Activated naive CD8-positive, alpha-beta T cell treated with anti-CD3 and anti-CD28 coated beads, Interleukin-2, amount 50 U/mL, for 16 hours (primary cell): ENCODE measurements around the gene MZT1.

ENCODE experiments used
- DNase-seq: peaks from one replicate; pipeline ENCODE4 v3.0.0-alpha.2; 2020; ENCODE audit warnings: low read depth, low spot score

MZT1 gene

GRCh38 chr13:72680353-72680752 is 47.1 kb downstream of the MZT1 start:
- DNase-seq = no peak

DNA sequence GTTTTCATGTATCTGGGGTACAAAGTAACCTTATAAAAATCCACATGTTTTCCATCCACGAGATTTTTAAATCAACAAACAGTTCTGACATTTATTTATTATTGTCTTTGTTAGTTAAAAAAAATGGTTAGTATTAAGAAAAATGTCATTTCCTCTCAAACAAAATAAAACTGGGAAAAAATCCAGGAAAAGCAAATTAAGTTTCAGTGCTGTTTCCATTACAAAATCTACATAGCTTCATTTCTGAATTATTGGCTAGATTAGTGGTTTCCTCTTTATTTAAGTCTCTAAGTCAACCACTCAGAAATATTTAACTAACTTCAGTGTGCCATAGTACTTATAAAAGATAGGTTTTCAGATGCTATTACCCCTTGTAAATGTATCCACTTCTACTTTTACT is 49.1 kb downstream of the MZT1 start:
- DNase-seq = no peak

- no peak for DNase-seq
Observed at GRCh38 chr13:72677431-72677830, 50.0 kb downstream of the MZT1 start.

DNA sequence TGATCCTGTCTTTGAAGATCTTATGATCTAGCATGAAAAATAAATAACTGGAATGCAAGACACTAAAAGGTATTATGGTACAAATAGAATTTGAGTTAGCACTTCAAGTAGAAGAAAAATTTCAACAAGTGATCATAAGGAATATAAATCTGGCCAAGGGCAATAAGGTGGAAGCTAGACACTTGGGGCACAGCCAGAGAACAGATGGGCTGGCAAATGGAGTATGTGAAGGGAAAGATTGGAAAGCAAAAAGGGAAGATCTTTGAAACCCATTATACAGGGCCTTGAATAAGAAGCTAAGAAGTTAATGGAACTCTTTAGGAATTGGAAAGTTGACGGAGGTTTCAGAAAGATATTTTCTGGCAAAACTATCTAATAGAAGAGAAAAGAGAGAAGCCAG is 61.0 kb downstream of the MZT1 start:
- no peak for DNase-seq

- no peak for DNase-seq
Observed at GRCh38 chr13:72662548-72662947, 64.9 kb downstream of the MZT1 start.
